Caco-2 (cell line): Measurements from ENCODE around the gene ZNF497. TPM values are rescaled to one million over a fixed set of nuclear protein-coding genes. Genes with fewer than 3 reads are reported as not detected.

Experiments used
- BruUV-seq: library from RNA; stranded (reverse); fragments of 400-500 nt; replicated peaks from 2 replicates; lab custom pipeline; 2021; lab: Mats Ljungman, UMichigan
- CTCF ChIA-PET: fragments of 300-600 bp; sonication (Branson Sonifier 250); formaldehyde crosslinking; loops from one replicate; lab custom pipeline; 2022; ENCODE audit warnings: antibody characterized with exemption; lab: Charles Lee
- POLR2A ChIA-PET: fragments of 300-600 bp; sonication (Branson Sonifier 250); formaldehyde crosslinking; loops from one replicate; lab custom pipeline; 2022; ENCODE audit warnings: antibody characterized with exemption; lab: Charles Lee
- DNase-seq, 2 experiments: peaks; one replicate each; pipeline versions ENCODE4 v3.0.0 to v3.0.0-alpha.2; 2020 to 2022
- H3K27me3 ChIP-seq: replicated peaks from 2 replicates; pipeline ENCODE4 v1.6.0; 2011; ENCODE audit warnings: low read length; ENCODE audit not compliant: control insufficient read depth, insufficient read depth
- H3K36me3 ChIP-seq: 2 replicates; pipeline ENCODE4 v1.5.1; 2011; ENCODE audit warnings: low read length; ENCODE audit not compliant: control insufficient read depth, insufficient read depth
- H3K4me1 ChIP-seq: fragments of 250-450 bp; sonication (Bioruptor Pico); 2 replicates; pipeline ENCODE4 v1.5.1; 2020; ENCODE audit warnings: mild to moderate bottlenecking
- H3K4me3 ChIP-seq: 2 replicates; pipeline ENCODE4 v1.5.1; 2011; ENCODE audit warnings: low read depth, mild to moderate bottlenecking, control low read depth, low read length
- H3K9me3 ChIP-seq: fragments of 250-450 bp; sonication (Bioruptor Pico); 2 replicates; pipeline ENCODE4 v1.5.1; 2020; ENCODE audit warnings: mild to moderate bottlenecking, moderate library complexity
- H3K27ac Mint-ChIP-seq: one replicate; pipeline ENCODE4 v1.8.0; 2022; ENCODE audit warnings: mixed read lengths; ENCODE audit not compliant: unreplicated experiment
- H3K27me3 Mint-ChIP-seq: one replicate; pipeline ENCODE4 v1.8.0; 2022; ENCODE audit warnings: mixed read lengths; ENCODE audit not compliant: insufficient read depth, unreplicated experiment
- H3K36me3 Mint-ChIP-seq: one replicate; pipeline ENCODE4 v1.8.0; 2022; ENCODE audit warnings: mild to moderate bottlenecking, mixed read lengths; ENCODE audit not compliant: insufficient read depth, unreplicated experiment
- H3K4me1 Mint-ChIP-seq: one replicate; pipeline ENCODE4 v1.8.0; 2022; ENCODE audit warnings: low read depth, mixed read lengths; ENCODE audit not compliant: unreplicated experiment
- H3K4me3 Mint-ChIP-seq: one replicate; pipeline ENCODE4 v1.8.0; 2022; ENCODE audit warnings: mild to moderate bottlenecking, moderate library complexity, mixed read lengths; ENCODE audit not compliant: unreplicated experiment
- H3K9me3 Mint-ChIP-seq: one replicate; pipeline ENCODE4 v1.8.0; 2022; ENCODE audit warnings: mixed read lengths; ENCODE audit not compliant: unreplicated experiment
- CTCF ChIP-seq, 2 experiments: fragments of 200-600 bp in 1 of 2; IDR thresholded peaks; 1 replicate in 1 of 2; 2 replicates in 1 of 2; pipeline versions ENCODE4 v1.5.1 to v1.8.0; 2011 to 2022; ENCODE audit warnings: antibody characterized with exemption in 1 of 2, control low read depth in 1 of 2, inconsistent platforms in 1 of 2, low read depth in 1 of 2, low read length in 1 of 2, mild to moderate bottlenecking in 1 of 2, moderate library complexity in 1 of 2; ENCODE audit not compliant: insufficient read depth in 1 of 2, severe bottlenecking in 1 of 2, unreplicated experiment in 1 of 2
- intact Hi-C: fragments of 100-400 bp; cut with micrococcal nuclease; formaldehyde crosslinking; loops from one replicate; pipeline ENCODE4 v1.10.0; 2022; ENCODE audit not compliant: unreplicated experiment
- total RNA-seq: library from RNA; stranded (reverse); gene quantifications from 2 replicates; pipeline ENCODE4 v1.2.3, GENCODE V29; 2022

Gene ZNF497
- total RNA-seq, 1 experiment from 2014 or later = 1.7 TPM

- no peaks in the 10 kb centered on the region for H3K9me3 ChIP-seq
- no peaks in the 10 kb centered on the region for H3K4me1 Mint-ChIP-seq
- ChIA-PET CTCF (no interaction called here), POLR2A (no interaction called here)
- BruUV-seq = no TSS peak
- H3K4me1 ChIP-seq = no peaks in the 10 kb centered on the region
- DNase-seq = no peak
- intact Hi-C loops = no loop called here
- no peak overlapping the region for H3K4me3 Mint-ChIP-seq
- no peaks in the 10 kb centered on the region for H3K36me3 ChIP-seq
- H3K4me3 ChIP-seq = no peak overlapping the region
- no peaks in the 10 kb centered on the region for H3K27me3 ChIP-seq
- no peaks in the 10 kb centered on the region for H3K9me3 Mint-ChIP-seq
- no peaks in the 10 kb centered on the region for H3K36me3 Mint-ChIP-seq
- no peak overlapping the region for H3K27ac Mint-ChIP-seq
- TF ChIP-seq CTCF (IDR thresholded peaks at IDR 0.05; ENCODE audit: insufficient read depth in 1 of 2, low read depth in 1 of 2, low read length in 1 of 2, severe bottlenecking in 1 of 2, unreplicated experiment in 1 of 2) = no peak
- no peaks in the 10 kb centered on the region for H3K27me3 Mint-ChIP-seq
Measured at GRCh38 chr19:58355908-58356765, 6.4 kb downstream of the ZNF497 start.

GRCh38 chr19:58355215-58355796 is 7.2 kb downstream of the ZNF497 start:
- intact Hi-C loops = no loop called here
- no TSS peak for BruUV-seq
- no peaks in the 10 kb centered on the region for H3K36me3 Mint-ChIP-seq
- CTCF ChIA-PET = no interaction called here
- no peak overlapping the region for H3K4me3 Mint-ChIP-seq
- H3K9me3 Mint-ChIP-seq = no peaks in the 10 kb centered on the region
- Histone ChIP-seq H3K9me3 (no peaks in the 10 kb centered on the region), H3K36me3 (no peaks in the 10 kb centered on the region), H3K4me3 (no peak overlapping the region), H3K4me1 (no peaks in the 10 kb centered on the region), H3K27me3 (no peaks in the 10 kb centered on the region)
- H3K4me1 Mint-ChIP-seq = no peaks in the 10 kb centered on the region
- H3K27me3 Mint-ChIP-seq = no peaks in the 10 kb centered on the region
- DNase-seq = no peak
- TF ChIP-seq CTCF (IDR thresholded peaks at IDR 0.05; ENCODE audit: insufficient read depth in 1 of 2, low read depth in 1 of 2, low read length in 1 of 2, severe bottlenecking in 1 of 2, unreplicated experiment in 1 of 2) = no peak
- no peak overlapping the region for H3K27ac Mint-ChIP-seq
- POLR2A ChIA-PET = interaction anchor here (1.2 kb wide), 1 partner anchor 53 kb away, joined by 3 read pairs; the partner anchor contains the start of gene ZNF584

GRCh38 chr19:58354478-58355030 is 8.0 kb downstream of the ZNF497 start:
- Mint-ChIP-seq H3K4me1 (no peaks in the 10 kb centered on the region), H3K4me3 (no peak overlapping the region), H3K9me3 (no peaks in the 10 kb centered on the region), H3K36me3 (no peaks in the 10 kb centered on the region), H3K27ac (no peak overlapping the region), H3K27me3 (peaks cover 2% of the 10 kb centered on the region)
- DNase-seq = no peak
- CTCF ChIA-PET = no interaction called here
- no TSS peak for BruUV-seq
- POLR2A ChIA-PET = interaction anchor here (1.2 kb wide), 1 partner anchor 54 kb away, joined by 3 read pairs; the partner anchor contains the start of gene ZNF584
- Histone ChIP-seq H3K9me3 (no peaks in the 10 kb centered on the region), H3K4me1 (no peaks in the 10 kb centered on the region), H3K27me3 (no peaks in the 10 kb centered on the region), H3K4me3 (no peak overlapping the region), H3K36me3 (no peaks in the 10 kb centered on the region)
- intact Hi-C loops = no loop called here
- TF ChIP-seq CTCF (IDR thresholded peaks at IDR 0.05; ENCODE audit: insufficient read depth in 1 of 2, low read depth in 1 of 2, low read length in 1 of 2, severe bottlenecking in 1 of 2, unreplicated experiment in 1 of 2) = no peak
